GOT3 (cell line): Measurements from ENCODE around the gene ADK.
"Not testable (repeated sequence)": the region's sequence is repeated elsewhere in the genome, so short reads cannot be mapped to it uniquely, and the experiment has no call there.

Experiments
- DNase-seq: peaks from one replicate; lab custom pipeline; 2025; ENCODE audit warnings: mixed read lengths; lab: John Stamatoyannopoulos, UW

Gene ADK

DNA sequence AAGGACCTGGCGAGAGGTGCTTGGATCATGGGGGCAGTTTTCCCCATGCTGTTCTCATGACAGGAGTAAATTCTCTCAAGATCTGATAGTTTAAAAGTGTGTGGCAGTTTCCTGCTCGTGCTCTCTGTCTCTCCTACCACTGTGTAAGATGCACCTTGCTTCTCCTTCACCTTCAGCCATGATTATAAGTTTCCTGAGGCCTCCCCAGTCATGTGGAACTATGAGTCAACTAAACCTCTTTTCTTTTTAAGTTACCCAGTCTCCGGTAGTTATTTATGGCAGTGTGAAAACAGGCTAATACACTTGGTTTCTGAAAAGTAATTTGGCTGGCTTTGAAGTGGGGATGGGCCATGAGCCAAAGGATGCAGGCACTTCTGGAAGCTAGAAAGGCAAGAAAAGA, 407.4 kb downstream of the ADK start:
- no peak for DNase-seq

DNA sequence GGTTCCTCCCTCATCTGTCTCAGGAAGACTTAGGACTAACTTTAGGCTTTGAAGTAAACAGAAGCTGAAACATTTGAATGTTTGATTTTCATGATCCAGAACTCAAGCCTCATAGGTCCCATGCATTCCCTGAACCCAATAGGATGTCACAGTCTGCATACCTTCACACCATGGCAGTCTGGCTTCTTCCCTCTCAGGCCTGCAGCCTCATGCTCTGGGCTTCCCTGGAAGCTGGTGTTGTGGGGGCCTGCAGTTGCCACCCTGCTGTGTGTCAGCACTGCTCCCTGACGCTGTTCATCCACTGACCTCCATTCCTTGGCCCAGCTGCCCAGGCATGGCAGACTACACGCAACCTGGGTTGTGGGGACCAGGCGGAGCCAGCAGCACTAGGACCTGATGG, 407.9 kb downstream of the ADK start:
- no peak for DNase-seq

DNA sequence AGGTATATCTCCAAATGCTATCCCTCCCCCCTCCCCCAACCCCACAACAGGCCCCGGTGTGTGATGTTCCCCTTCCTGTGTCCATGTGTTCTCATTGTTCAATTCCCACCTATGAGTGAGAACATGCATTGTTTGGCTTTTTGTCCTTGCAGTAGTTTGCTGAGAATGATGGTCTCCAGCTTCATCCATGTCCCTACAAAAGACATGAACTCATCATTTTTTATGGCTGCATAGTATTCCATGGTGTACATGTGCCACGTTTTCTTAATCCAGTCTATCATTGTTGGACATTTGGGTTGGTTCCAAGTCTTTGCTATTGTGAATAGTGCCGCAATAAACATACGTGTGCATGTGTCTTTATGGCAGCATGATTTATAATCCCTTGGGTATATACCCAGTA, 417.9 kb downstream of the ADK start:
- not testable (repeated sequence) for DNase-seq

DNA sequence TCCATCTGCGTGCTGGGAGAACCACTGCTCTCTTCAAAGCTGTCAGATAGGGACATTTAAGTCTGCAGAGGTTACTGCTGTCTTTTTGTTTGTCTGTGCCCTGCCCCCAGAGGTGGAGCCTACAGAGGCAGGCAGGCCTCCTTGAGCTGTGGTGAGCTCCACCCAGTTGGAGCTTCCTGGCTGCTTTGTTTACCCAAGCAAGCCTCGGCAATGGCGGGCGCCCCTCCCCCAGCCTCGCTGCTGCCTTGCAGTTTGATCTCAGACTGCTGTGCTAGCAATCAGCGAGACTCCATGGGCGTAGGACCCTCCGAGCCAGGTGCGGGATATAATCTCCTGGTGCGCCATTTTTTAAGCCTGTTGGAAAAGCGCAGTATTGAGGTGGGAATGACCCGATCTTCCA, 422.5 kb downstream of the ADK start:
- not testable (repeated sequence) for DNase-seq

DNA sequence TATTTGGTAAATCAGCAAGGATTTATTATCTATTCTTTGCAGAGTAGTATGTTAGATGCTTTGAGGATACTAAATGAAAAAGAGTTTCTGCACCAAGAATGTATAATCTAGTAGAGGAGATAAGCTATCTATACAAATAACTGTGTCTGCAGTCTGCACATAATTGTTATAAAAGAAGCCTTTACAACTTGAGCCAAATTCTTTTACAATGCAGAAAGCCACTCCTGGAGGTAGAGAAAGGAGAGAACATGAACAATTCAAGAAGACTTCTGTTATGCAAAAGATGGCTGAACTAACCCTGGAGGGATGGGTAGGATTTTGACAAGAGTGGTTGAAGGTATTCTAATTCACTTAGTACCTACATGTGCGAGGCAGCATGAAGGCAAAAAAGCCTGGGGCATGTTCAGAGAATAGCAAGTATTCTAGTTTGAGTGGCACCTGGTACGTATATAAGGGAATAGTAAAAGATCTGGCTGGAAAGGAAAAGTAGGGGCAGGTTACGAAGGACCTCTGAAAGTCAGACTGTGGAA, 424.2 kb downstream of the ADK start:
- DNase-seq = no peak

DNA sequence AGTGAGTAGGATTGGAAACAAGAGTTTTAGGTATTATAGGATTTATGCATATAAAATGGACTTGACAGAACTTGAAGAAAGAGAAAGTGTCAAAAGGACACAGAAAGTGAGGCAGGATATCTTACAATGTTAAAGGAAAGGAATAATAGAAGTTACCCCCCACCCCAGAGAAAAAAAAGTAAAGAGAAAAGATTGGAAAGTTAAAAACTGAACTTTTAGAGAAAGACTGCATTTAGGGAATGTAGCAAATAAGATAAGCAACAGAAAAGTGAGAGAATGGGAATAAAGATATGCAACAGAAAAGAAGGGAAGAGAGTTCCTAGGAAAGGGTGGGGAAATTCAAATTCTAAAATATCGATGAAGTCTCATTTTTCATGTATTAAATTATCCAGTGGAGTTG, 424.9 kb downstream of the ADK start:
- DNase-seq = no peak

DNA sequence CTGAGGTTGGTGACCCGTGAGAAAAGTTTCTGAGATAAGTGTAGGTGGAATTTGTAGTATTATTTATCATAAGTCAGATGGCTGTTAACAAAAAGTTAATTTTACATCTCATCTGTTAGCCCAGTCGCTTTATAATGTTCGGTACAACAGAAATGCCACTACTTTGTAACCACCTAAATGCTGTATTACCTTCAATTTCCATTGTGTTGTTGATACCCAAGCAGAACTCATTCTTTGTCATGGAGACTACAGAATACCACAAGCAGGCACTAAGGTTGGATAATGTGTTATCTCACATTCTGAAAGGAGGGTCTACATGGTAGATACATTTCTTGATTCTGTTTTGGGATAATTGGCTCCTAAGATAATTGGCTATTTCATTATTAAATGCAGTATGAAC, 425.6 kb downstream of the ADK start:
- no peak for DNase-seq

DNA sequence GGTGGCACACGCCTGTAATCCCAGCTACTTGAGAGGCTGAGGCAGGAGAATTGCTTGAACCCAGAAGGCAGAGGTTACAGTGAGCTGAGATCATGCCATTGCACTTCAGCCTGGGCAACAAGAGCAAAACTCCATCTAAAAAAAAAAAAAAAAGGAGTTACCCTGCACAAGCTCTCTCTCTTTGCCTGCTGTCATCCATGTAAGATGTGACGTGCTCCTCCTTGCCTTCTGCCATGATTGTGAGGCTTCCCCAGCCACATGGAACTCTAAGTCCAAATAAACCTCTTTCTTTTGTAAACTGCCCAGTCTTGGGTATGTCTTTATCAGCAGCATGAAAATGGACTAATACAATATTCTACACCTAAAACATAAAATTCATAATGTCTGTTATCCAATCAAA, 429.4 kb downstream of the ADK start:
- not testable (repeated sequence) for DNase-seq

DNA sequence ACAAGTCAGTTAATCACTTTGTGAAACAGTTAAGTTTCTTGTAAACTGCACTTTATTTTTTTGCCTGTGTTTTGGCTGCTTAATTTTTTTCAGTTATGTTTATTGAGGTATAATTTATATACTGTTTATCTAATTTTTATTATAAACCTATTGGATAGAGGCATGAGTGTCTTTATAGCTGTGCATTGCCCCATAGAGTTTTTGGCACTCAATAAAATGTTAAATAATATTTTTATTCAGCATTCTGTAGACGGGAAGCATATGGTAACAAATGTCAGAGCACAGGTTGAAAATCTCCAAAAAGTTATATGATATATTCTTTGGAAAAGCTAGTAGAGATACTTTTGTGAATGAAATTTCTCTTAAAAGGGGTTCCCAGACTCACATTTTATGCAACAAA, 431.5 kb downstream of the ADK start:
- no peak for DNase-seq

DNA sequence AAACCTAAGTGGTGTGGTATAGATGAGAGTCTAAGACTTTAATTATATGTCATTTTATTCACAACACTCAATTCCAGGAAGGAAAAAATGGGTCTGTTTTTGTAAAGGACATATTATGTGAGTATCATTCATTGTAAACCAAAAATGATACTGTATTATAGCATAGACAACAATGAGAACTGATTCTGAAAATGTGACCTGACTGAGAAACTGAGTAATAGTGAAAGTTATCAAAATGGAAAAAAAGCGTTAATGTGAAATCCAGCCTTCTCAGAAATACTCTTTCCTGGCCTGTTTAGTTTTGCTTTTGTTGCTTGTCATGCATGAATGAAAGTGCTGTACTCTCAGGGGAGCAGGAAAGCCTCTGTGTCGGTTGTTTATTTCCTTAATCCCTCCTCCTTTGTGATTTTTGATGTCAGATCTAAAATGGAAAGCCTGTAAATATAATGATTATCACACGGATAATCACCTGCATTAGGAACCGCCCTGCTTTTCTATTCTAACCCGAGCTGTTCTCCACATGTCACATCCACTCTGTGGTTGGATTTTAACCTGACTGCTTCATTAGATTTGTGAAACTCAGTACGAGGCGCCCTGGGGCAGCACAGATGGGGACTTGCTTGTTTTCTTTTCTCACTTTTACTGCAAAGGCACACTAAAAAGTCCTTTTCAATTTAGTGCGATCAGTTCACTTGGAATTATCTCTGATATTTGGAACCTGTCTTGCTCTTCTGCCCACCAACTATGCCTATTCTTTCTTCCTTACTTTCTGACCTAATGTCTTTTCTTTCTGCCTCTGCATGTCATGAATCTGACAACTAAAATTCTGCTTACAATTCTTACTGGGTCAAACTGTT, 434.4 kb downstream of the ADK start:
- DNase-seq = no peak

DNA sequence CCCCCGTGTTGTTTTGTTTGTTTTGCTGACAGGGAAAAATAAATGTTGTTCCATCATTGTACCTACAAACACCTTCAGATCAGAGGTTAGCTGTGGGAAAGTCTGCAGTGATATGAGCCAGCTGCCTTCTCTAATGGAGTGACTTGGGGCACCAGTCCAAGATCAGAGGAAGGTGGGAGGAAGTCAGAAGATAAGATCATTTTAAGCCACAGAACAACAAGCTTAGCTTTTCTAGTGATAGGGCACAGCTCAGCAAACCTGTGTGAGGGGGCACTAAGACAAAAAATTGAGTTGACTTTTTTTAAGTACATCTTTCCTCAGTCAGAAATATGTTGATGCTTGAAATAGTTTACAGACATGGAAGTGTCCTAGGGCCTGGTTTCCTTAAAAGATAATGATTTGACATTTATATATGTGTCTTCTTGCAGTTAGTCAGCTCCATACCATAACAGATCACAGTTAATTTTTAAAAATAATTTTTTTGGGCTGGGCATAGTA, 435.1 kb downstream of the ADK start:
- DNase-seq = no peak

DNA sequence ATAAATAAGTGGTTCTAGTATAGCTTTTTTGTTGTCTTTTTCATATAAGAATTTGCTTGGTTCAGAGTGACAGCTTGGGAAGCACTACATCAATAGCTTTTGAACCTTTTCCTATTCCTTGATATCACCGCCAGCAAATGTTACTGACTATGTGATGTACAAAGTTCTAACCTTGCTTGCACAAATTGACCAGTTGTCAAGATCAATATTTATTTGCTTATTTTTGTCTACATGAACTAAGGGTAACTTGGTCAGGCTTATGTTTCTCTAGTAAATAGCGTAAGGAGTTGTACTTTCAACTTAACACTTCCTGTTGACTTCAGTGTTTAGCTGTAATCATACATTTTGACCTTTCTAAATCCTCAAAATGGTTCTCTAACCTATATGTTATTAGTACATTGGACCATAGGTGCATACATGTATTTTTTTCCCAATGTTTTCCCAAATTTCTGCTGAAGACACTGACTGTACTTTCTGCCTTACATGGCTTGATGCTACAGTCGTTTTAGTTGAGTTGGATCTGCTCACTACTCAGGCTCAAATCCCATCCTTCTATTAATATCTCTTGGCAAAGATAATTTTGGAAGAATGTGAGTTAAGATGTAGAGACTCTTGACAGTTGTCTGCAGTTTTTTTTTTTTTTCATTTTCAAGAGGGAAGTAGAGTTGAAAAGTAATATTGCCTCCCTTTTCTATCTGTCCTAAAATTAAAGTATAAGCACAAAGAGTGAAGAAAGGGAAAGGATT, 436.3 kb downstream of the ADK start:
- DNase-seq = no peak

DNA sequence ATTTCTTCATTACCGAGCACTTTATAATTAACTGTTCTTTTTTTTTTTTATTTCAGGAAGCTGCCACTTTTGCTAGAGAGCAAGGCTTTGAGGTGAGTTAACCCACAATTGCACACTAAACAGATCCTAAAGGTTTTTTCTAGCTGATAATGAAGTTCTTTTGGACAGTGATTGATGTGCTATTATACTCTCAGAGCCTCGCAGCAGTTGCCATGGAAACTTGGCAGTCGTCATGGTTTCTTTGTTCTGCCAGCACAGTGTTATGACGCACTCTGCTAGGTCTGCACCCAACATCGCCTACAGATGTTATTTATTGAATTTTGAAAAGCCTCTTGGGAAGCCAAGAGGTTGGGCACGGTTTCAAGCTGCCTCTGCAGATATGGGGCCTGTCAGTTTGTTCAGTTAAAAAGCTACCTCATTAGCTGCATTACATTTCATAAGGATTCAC, 438.2 kb downstream of the ADK start:
- DNase-seq = peak; percentile 14

DNA sequence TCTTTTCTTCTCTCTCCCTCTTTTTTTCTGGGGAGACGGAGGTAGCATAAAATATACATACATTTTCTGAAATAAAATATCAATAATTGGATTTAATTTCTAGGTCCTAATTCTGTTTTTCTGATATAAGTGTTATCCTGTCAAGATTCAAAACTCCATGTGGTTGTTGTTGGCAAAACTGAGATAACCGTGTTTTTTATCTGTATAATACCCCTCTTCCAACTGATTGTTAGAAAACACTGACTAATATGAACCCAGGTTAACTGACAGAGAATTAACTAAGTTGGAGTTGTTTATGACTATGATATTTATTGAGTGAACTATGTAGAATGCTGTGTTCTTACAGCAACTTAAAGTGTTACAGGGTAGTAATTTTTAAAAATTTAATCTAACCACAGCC, 438.8 kb downstream of the ADK start:
- no peak for DNase-seq

DNA sequence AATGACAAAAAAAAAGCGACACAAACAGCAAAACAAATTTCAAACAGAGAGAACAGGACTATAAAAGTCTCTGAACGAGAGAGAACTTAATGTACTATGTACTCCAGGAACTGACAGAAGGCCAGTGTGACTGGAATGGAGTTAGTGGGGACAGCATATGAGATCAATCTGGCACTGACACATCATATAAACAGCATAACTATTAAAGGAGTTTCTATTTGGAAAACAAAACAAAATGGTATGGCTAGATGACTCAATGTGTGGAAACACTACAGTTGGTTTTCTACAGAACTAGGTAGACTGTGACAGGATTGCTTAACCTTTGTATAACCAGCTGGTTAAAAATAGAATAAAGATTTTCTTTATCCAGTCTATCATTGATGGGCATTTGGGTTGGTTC, 442.4 kb downstream of the ADK start:
- DNase-seq = no peak

DNA sequence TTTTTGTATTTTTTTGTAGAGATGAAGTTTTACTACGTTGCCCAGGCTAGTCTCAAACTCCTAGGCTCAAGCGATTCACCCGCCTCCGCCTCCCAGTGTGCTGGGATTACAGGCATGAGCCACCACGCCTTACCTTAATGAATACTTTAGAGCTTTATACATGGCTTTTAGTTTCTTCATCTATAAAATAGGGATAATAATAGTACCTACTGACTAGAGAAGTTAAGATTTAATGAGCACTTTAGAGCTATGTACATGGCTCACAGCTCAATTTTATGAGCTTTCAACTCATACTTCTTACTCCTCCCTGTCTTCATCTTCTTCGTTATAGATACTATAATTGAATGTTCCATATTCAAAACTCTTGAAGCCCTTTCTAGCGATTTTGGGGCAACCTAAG, 445.7 kb downstream of the ADK start:
- DNase-seq = no peak

DNA sequence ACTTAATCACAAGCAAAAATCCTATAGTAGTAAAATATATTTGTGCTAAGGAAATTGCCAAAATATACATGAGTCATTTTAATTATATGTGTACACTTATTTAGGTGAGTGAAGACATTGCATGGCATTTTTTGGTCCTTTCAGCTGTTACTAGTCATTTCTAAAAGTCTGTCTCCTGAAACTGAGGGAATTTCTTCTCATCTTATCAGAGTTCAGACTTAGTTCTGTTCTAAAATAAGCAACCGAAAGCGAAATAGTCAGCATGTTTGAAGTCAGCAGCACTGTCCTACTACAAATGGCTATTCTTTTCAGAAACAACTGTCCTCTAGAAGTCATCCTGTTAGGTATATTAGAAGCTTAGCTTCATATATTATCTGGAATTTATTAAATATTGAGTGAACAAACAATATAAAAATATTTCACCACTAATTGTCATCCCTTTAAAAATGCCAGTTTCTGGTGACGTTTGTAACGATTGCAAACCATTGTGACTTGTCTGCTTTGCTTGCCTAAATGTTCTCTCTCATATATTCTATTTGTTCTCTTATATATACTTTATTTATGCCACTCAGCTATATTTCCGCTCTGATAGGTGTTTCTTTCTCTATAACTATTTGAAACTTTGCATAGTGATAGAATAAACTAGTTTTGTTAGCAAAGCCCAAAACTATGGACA, 448.0 kb downstream of the ADK start:
- no peak for DNase-seq

DNA sequence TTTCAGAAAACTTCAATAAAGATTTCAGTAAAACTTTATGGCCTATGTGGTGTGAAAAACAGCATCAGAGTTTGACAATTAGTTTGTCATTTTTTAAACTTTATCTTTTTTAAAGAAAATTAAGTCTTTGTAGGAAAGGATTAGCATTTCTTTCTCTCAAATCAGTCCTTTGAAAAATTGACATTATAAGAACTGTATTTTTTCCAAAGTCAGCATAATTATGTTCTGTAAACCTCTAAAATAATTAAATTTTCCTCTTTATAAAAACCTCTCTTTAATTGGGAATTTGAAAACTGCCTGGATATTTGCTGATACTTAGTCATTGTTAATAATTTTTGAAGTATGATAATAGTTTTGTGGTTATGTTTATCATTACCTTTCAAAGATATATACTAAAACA, 448.7 kb downstream of the ADK start:
- DNase-seq = no peak

DNA sequence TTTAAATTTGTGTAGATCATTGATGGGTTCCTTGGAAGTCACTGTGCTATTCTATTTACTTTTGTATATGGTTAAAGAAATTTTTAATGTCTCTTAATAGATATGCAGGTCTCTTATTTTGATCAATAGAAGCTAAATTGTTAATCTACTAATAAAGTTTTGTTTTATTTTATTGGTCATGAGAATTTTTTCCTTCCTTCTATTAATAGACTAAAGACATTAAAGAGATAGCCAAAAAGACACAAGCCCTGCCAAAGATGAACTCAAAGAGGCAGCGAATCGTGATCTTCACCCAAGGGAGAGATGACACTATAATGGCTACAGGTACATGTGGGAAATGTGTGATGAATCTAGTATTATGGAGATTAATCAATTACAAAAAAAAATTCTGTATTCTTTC, 449.1 kb downstream of the ADK start:
- DNase-seq = no peak

DNA sequence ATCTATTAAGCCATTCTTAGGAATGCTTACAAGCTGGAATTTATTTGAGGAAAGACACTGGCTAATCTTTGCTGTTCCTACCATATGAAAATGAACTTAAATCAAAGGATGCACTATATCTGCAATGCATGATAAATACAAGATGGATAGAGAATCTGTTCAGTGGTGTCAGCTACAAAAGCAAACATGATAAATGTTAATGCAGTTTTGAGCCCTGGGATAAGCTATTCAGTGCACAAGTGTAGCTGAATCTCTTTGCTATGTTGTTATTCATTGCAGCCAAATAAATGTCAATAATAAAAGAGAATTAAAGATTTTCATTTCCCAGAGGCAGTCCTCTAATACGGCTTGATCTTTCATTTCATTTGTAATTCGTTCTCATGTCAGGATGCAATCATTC, 451.6 kb downstream of the ADK start:
- no peak for DNase-seq

DNA sequence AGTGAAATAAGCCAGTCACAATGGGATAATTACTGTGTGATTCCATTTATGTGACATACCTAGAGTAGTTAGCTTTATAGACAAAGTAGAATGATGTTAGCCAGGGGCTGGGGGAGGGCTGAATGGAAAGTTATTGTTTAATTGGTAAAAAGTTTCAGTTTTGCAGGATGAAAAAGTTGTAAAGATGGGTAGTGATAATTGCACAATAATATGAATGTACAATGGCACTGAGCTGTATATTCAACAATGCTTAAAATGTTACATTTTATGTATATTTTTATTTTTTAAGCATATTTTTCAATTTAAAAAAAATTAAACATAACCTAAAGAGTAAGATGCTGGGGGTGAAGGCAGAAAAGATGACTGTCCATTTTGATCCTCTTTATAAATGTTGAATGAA, 459.3 kb downstream of the ADK start:
- DNase-seq = no peak

DNA sequence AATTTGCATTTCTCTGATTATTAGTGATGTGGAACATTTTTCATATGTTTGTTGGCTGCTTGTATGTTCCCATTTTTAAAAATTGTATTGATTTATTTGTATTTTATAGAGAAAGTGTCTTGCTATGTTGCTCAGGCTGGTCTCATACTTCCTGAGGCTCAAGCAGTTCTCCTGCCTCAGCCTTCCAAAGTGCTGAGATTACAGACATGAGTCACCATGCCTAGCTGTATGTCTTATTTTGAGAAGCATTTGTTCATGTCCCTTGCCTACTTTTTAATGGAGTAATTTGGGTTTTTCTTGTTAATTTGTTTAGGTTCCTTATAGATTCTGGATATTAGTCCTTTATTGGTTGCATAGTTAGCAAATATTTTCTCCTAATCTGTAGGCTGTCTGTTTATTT, 461.2 kb downstream of the ADK start:
- no peak for DNase-seq
